HG02759 (cell line): ENCODE results near the gene KLF16.

Experiments
- ATAC-seq: cut with Tn5 transposase; IDR thresholded peaks from one replicate; pipeline ENCODE4 v1.9.1; 2021; ENCODE audit warnings: mild to moderate bottlenecking, moderate library complexity; ENCODE audit not compliant: unreplicated experiment

KLF16 gene

GRCh38 chr19:1845125-1845515 is 18.3 kb downstream of the KLF16 start:
- no peak for ATAC-seq

- ATAC-seq, result no peak
These were observed 18.8 kb downstream of the KLF16 start for GRCh38 chr19:1844513-1845124.

- no peak for ATAC-seq
These were observed 19.6 kb downstream of the KLF16 start for GRCh38 chr19:1843646-1844394.

- ATAC-seq, result no peak
These were observed 20.3 kb downstream of the KLF16 start for GRCh38 chr19:1843116-1843515.

- no peak for ATAC-seq
These were observed 22.0 kb downstream of the KLF16 start for GRCh38 chr19:1841209-1841924.

GRCh38 chr19:1840541-1841115 is 22.8 kb downstream of the KLF16 start:
- no peak for ATAC-seq

GRCh38 chr19:1839658-1840540 is 23.5 kb downstream of the KLF16 start:
- ATAC-seq, result no peak

- ATAC-seq, result no peak
These were observed 25.7 kb downstream of the KLF16 start for GRCh38 chr19:1837625-1838105.

GRCh38 chr19:1837222-1837565 is 26.2 kb downstream of the KLF16 start:
- ATAC-seq, result no peak

- no peak for ATAC-seq
These were observed 26.7 kb downstream of the KLF16 start for GRCh38 chr19:1836458-1837221.

- no peak for ATAC-seq
These were observed 29.8 kb downstream of the KLF16 start for GRCh38 chr19:1833540-1833939.

GRCh38 chr19:1832046-1832663 is 31.2 kb downstream of the KLF16 start:
- no peak for ATAC-seq

GRCh38 chr19:1830978-1831377 is 32.4 kb downstream of the KLF16 start:
- no peak for ATAC-seq

GRCh38 chr19:1830568-1830967 is 32.8 kb downstream of the KLF16 start:
- no peak for ATAC-seq

GRCh38 chr19:1829958-1830357 is 33.4 kb downstream of the KLF16 start:
- ATAC-seq, result no peak

- ATAC-seq, result no peak
These were observed 34.8 kb downstream of the KLF16 start for GRCh38 chr19:1828279-1829238.

GRCh38 chr19:1827566-1828278 is 35.7 kb downstream of the KLF16 start:
- ATAC-seq, result no peak
